Measurements from ENCODE around the gene ABLIM3.

DNA sequence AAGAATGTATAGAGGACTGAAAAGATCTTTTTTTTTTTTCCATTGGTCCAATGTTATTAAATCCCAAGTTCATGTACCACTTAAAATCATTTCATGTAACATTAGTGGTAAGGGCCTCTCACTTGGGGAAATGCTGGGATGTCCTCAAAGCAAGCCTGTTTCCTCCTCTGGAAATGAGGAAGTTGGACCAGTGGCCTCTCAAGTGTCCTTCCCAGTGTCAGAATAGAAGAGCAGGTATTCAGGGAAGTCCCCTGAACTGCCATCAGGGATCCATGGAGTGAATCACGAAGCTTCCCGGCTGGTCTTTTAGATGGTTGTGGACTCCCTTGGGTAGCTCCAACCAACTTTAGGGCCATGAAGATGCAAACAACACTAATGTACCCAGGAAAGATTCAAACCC is 75.2 kb downstream of the ABLIM3 start:
- TF ChIP-seq EZH2phosphoT487 (conservative IDR thresholded peaks at IDR 0.05; ENCODE audit: low read length) = no peak
- TF ChIP-seq, protein P1, sequence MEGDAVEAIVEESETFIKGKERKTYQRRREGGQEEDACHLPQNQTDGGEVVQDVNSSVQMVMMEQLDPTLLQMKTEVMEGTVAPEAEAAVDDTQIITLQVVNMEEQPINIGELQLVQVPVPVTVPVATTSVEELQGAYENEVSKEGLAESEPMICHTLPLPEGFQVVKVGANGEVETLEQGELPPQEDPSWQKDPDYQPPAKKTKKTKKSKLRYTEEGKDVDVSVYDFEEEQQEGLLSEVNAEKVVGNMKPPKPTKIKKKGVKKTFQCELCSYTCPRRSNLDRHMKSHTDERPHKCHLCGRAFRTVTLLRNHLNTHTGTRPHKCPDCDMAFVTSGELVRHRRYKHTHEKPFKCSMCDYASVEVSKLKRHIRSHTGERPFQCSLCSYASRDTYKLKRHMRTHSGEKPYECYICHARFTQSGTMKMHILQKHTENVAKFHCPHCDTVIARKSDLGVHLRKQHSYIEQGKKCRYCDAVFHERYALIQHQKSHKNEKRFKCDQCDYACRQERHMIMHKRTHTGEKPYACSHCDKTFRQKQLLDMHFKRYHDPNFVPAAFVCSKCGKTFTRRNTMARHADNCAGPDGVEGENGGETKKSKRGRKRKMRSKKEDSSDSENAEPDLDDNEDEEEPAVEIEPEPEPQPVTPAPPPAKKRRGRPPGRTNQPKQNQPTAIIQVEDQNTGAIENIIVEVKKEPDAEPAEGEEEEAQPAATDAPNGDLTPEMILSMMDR (IDR thresholded peaks at IDR 0.05; ENCODE audit: insufficient read depth, low read length, poor library complexity, severe bottlenecking) = no peak

All from SU-DHL-6 (cell line).